ENCODE measurements around the gene CPED1.
"Not testable (repeated sequence)": the region's sequence is repeated elsewhere in the genome, so short reads cannot be mapped to it uniquely, and the experiment has no call there.

CPED1 gene

GRCh38 chr7:121307021-121307574 is 318.6 kb downstream of the CPED1 start:
- no peak for DNase-seq

GRCh38 chr7:121313220-121313792 is 324.8 kb downstream of the CPED1 start:
- DNase-seq = no peak

- no peak for DNase-seq
These were observed 325.5 kb downstream of the CPED1 start for GRCh38 chr7:121313793-121314676.

GRCh38 chr7:121315170-121315569 is 326.7 kb downstream of the CPED1 start:
- DNase-seq = not testable (repeated sequence)

- no peak for DNase-seq
These were observed 333.9 kb downstream of the CPED1 start for GRCh38 chr7:121322460-121322859.

GRCh38 chr7:121323515-121324302 is 335.2 kb downstream of the CPED1 start:
- no peak for DNase-seq

GRCh38 chr7:121327671-121328070 is 339.2 kb downstream of the CPED1 start:
- DNase-seq = no peak

- peak in 3 of 51 donors; percentile 4 to 16 (median 15) for DNase-seq
These were observed 340.1 kb downstream of the CPED1 start, which contains the start of gene WNT16 for GRCh38 chr7:121328508-121329190. TSS of gene WNT16 (plus strand) at chr7:121329000. CDS start at chr7:121329293, 293 bp downstream.

GRCh38 chr7:121329191-121330052 is 340.9 kb downstream of the CPED1 start:
- DNase-seq = peak in 4 of 51 donors; percentile 3 to 6 (median 4)

- DNase-seq = no peak
These were observed 341.7 kb downstream of the CPED1 start for GRCh38 chr7:121330053-121330833.

- DNase-seq = no peak
These were observed 342.5 kb downstream of the CPED1 start for GRCh38 chr7:121331048-121331447.

GRCh38 chr7:121331574-121331973 is 343.1 kb downstream of the CPED1 start:
- no peak for DNase-seq

GRCh38 chr7:121334376-121334775 is 345.9 kb downstream of the CPED1 start:
- DNase-seq = no peak

GRCh38 chr7:121334875-121335648 is 346.6 kb downstream of the CPED1 start:
- DNase-seq = no peak

- no peak for DNase-seq
These were observed 348.1 kb downstream of the CPED1 start for GRCh38 chr7:121336579-121336978.

- DNase-seq = no peak
These were observed 348.9 kb downstream of the CPED1 start for GRCh38 chr7:121337398-121337797.

- no peak for DNase-seq
These were observed 350.6 kb downstream of the CPED1 start for GRCh38 chr7:121339082-121339481.

GRCh38 chr7:121341933-121342332 is 353.4 kb downstream of the CPED1 start:
- DNase-seq = no peak

Measured in hypothalamus (tissue), 51 donors.